ENCODE results near the gene TTC9.

- TF ChIP-seq CTCF (IDR thresholded peaks at IDR 0.05): no peak
- TF ChIP-seq POLR2A (IDR thresholded peaks at IDR 0.05): no peak
These were observed 5.6 kb upstream of the TTC9 start for GRCh38 chr14:70635971-70636595.

Measured in body of pancreas (tissue), 4 donors.